ENCODE data around the gene SIN3A. TPM values are rescaled to one million over a fixed set of nuclear protein-coding genes. Genes with fewer than 3 reads are reported as not detected.

The SIN3A gene
- total RNA-seq = 59.6 TPM

DNA sequence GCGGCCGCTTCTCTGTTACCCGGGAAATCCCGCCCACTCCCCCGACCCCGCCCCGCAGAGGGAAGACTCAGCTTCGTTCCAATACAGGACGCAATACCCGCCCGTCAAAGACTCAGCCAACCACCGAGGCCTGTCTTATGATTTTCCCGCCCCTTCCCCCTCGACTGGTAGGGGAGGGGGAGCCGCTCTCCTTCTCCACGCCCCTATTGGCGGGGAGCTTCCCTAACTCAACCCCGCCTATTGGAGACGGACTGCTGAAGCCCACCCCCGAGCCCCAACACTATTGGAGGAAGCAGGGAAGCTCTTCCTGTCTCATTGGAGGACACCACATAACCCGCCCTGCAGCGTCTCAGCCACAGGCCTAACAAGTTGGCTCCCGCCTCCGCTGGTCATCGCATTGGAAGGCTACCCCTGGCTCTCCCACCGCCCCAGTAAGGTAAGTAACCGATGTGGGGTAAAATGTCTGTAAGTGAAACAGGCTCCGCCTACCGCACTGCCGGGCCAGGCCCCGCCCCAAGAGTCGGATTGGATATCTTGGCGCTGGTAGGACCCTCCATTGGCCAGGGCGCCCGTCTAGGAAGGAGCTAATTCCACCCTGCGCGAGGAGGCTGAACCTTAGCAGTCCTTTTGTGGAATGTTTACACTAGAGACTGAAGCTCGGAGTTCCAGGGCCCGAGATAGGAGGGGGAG, at the start of gene SIN3A:
Gene SIN3A (minus strand): TSS at position 17 of the 690 bp plus-strand sequence. CDS start 21,315 bp downstream, outside the sequence.

GRCh38 chr15:75367913-75368688, 83.4 kb downstream of the SIN3A start, which contains the start of gene MAN2C1:
MAN2C1 (minus strand) TSS chr15:75368607; CDS start chr15:75368583, 24 bp downstream.

GRCh38 chr15:75346796-75347221, 104.7 kb downstream of the SIN3A start, which contains the start of gene NEIL1:
NEIL1 (plus strand) TSS chr15:75347039; CDS start chr15:75348906, 1,867 bp downstream.

GRCh38 chr15:75335705-75336355, 115.7 kb downstream of the SIN3A start, which contains the start of gene COMMD4:
COMMD4 (plus strand) TSS chr15:75336063; CDS start chr15:75336090, 27 bp downstream.

Small RNAs within 50 kb of the gene (small RNA-seq; reads per million reads assigned to genes)
- gene AC105036.2 (ENCODE audit: low replicate concordance) = not detected

Other genes with a start within 250 kb of the SIN3A start
- 15.1 TPM for gene C15orf39, start 249.8 kb downstream of the SIN3A start, total RNA-seq
- not detected for gene GOLGA6C, start 193.4 kb downstream of the SIN3A start, total RNA-seq
- gene GOLGA6D, start 168.9 kb downstream of the SIN3A start, total RNA-seq = not detected
- gene COMMD4, start 115.6 kb downstream of the SIN3A start, total RNA-seq = 46.6 TPM
- 25.0 TPM for gene NEIL1, start 104.7 kb downstream of the SIN3A start, total RNA-seq
- gene MAN2C1, start 83.1 kb downstream of the SIN3A start, total RNA-seq = 186 TPM
- 24.5 TPM for gene PTPN9, start 127.6 kb upstream of the SIN3A start, total RNA-seq
- gene SNUPN, start 174.0 kb upstream of the SIN3A start, total RNA-seq = 25.7 TPM
- 68.1 TPM for gene IMP3, start 188.5 kb upstream of the SIN3A start, total RNA-seq
- 12.4 TPM for gene SNX33, start 196.2 kb upstream of the SIN3A start, total RNA-seq